SK-N-SH (cell line): ENCODE measurements around the gene CC2D1B. TPM values are rescaled to one million over a fixed set of nuclear protein-coding genes. Genes with fewer than 3 reads are reported as not detected.

Experiments used
- CTCF ChIA-PET: fragments of 300-600, 350-600 bp; formaldehyde crosslinking; extraction: SDS; loops from one replicate; lab custom pipeline; 2021; lab: Yijun Ruan, JAX
- POLR2A ChIA-PET: fragments of 350-600 bp; sonication (Branson Sonifier 250); formaldehyde crosslinking; extraction: SDS; loops from one replicate; lab custom pipeline; 2020; ENCODE audit warnings: antibody characterized with exemption, inconsistent platforms; lab: Yijun Ruan, JAX
- DNase-seq: peaks from one replicate; pipeline ENCODE4 v3.0.0; 2012
- H2AFZ ChIP-seq: fragments of 200-600 bp; sonication (generic); 2 replicates; pipeline ENCODE4 v1.8.1; 2016; ENCODE audit warnings: antibody characterized with exemption, mild to moderate bottlenecking, low read depth
- H3F3A ChIP-seq: fragments of 200-600 bp; sonication (generic); replicated peaks from 2 replicates; pipeline ENCODE3; 2016; ENCODE audit warnings: antibody characterized with exemption, mild to moderate bottlenecking; ENCODE audit not compliant: insufficient read depth
- H3K27ac ChIP-seq, 2 experiments: fragments of 200-500 bp in 1 of 2; fragments of 200-600 bp in 1 of 2; sonication (Bioruptor generic) in 1 of 2; sonication (generic), shearing (Covaris generic) in 1 of 2; 2 replicates each; pipeline versions ENCODE4 v1.5.1 to v1.6.1; 2014 to 2016; ENCODE audit warnings: low read depth in 2 of 2, inconsistent platforms in 1 of 2, low read length in 1 of 2, mild to moderate bottlenecking in 1 of 2, mixed read lengths in 1 of 2
- H3K27me3 ChIP-seq: fragments of 200-600 bp; sonication (generic), shearing (Covaris generic); 2 replicates; pipeline ENCODE4 v1.6.1; 2016; ENCODE audit warnings: mixed run types; ENCODE audit not compliant: insufficient read depth
- H3K36me3 ChIP-seq, 2 experiments: fragments of 200-500 bp in 1 of 2; fragments of 200-600 bp in 1 of 2; sonication (Bioruptor generic) in 1 of 2; sonication (generic) in 1 of 2; replicated peaks in 1 of 2; 2 replicates each; pipeline versions ENCODE3 to v1.5.1; 2014 to 2016; ENCODE audit warnings: low read length in 1 of 2, mild to moderate bottlenecking in 1 of 2; ENCODE audit not compliant: insufficient read depth in 2 of 2, control insufficient read depth in 1 of 2
- H3K4me1 ChIP-seq, 2 experiments: fragments of 200-500 bp in 1 of 2; fragments of 200-600 bp in 1 of 2; sonication (Bioruptor generic) in 1 of 2; sonication (generic), shearing (Covaris generic) in 1 of 2; 2 replicates each; pipeline versions ENCODE4 v1.5.1 to v1.6.1; 2014 to 2016; ENCODE audit warnings: low read depth in 1 of 2, low read length in 1 of 2, mixed run types in 1 of 2; ENCODE audit not compliant: insufficient read depth in 2 of 2, control insufficient read depth in 1 of 2
- H3K4me2 ChIP-seq: fragments of 200-600 bp; sonication (generic), shearing (Covaris generic); 2 replicates; pipeline ENCODE4 v1.6.1; 2017; ENCODE audit warnings: mixed run types
- H3K4me3 ChIP-seq, 2 experiments: fragments of 200-500 bp in 1 of 2; fragments of 200-600 bp in 1 of 2; sonication (Bioruptor generic) in 1 of 2; sonication (generic), shearing (Covaris generic) in 1 of 2; 2 replicates each; pipeline versions ENCODE4 v1.5.1 to v1.8.1; 2014 to 2016; ENCODE audit warnings: low read depth in 2 of 2, inconsistent platforms in 1 of 2, low read length in 1 of 2, mild to moderate bottlenecking in 1 of 2, mixed read lengths in 1 of 2, moderate library complexity in 1 of 2
- H3K79me2 ChIP-seq: fragments of 200-600 bp; sonication (generic); 2 replicates; pipeline ENCODE4 v1.8.1; 2017; ENCODE audit warnings: mild to moderate bottlenecking; ENCODE audit not compliant: insufficient read depth
- H3K9ac ChIP-seq: fragments of 200-600 bp; sonication (generic); 2 replicates; pipeline ENCODE4 v1.6.1; 2017; ENCODE audit warnings: mixed run types
- H3K9me2 ChIP-seq: fragments of 200-600 bp; sonication (generic); 2 replicates; pipeline ENCODE4 v1.6.1; 2017; ENCODE audit warnings: mixed run types
- H3K9me3 ChIP-seq: fragments of 200-600 bp; sonication (generic); 2 replicates; pipeline ENCODE4 v1.6.1; 2017; ENCODE audit warnings: mixed run types, mild to moderate bottlenecking, moderate library complexity
- H4K20me1 ChIP-seq: fragments of 200-600 bp; sonication (generic); 2 replicates; pipeline ENCODE4 v1.6.1; 2017; ENCODE audit warnings: mild to moderate bottlenecking, mixed run types; ENCODE audit not compliant: insufficient read depth
- CHD2 ChIP-seq: fragments of 150-350 bp; IDR thresholded peaks from 2 replicates; pipeline ENCODE4 v1.6.1; 2018; ENCODE audit warnings: low read length; ENCODE audit not compliant: partially characterized antibody
- CTCF ChIP-seq: fragments of 200-600 bp; sonication (generic); IDR thresholded peaks from 2 replicates; pipeline ENCODE4 v1.6.1; 2017; ENCODE audit warnings: antibody characterized with exemption, mild to moderate bottlenecking, moderate library complexity
- ELF1 ChIP-seq: IDR thresholded peaks from 2 replicates; pipeline ENCODE4 v1.4.0; 2012
- FOXM1 ChIP-seq: IDR thresholded peaks from 2 replicates; pipeline ENCODE4 v1.4.0; 2012; ENCODE audit warnings: low read depth, mild to moderate bottlenecking
- GABPA ChIP-seq: IDR thresholded peaks from 2 replicates; pipeline ENCODE4 v1.4.0; 2012; ENCODE audit warnings: low read depth, mild to moderate bottlenecking
- GATA2 ChIP-seq: sonication (generic); formaldehyde crosslinking; IDR thresholded peaks from 2 replicates; pipeline ENCODE4 v1.5.0; 2020; ENCODE audit warnings: mild to moderate bottlenecking, missing genetic modification reagents
- IRF3 ChIP-seq: fragments of 150-350 bp; IDR thresholded peaks from 2 replicates; pipeline ENCODE4 v1.6.1; 2016; ENCODE audit warnings: mild to moderate bottlenecking, low read depth, low read length
- MAX ChIP-seq: IDR thresholded peaks from 2 replicates; pipeline ENCODE4 v1.4.0; 2012; ENCODE audit warnings: low read depth
- MEF2A ChIP-seq: IDR thresholded peaks from 2 replicates; pipeline ENCODE4 v1.4.0; 2012; ENCODE audit warnings: low read depth, borderline replicate concordance
- NRF1 ChIP-seq: IDR thresholded peaks from 2 replicates; pipeline ENCODE4 v1.6.1; 2012; ENCODE audit warnings: low read depth, mild to moderate bottlenecking, low read length
- POLR2AphosphoS5 ChIP-seq: IDR thresholded peaks from 2 replicates; pipeline ENCODE4 v1.6.1; 2012; ENCODE audit warnings: low read depth, low read length
- RAD21 ChIP-seq: IDR thresholded peaks from 2 replicates; pipeline ENCODE4 v1.6.1; 2012; ENCODE audit warnings: mild to moderate bottlenecking, low read length
- RXRA ChIP-seq: IDR thresholded peaks from 2 replicates; pipeline ENCODE4 v1.4.0; 2012; ENCODE audit warnings: low read depth, mild to moderate bottlenecking, borderline replicate concordance
- SIN3A ChIP-seq: IDR thresholded peaks from 2 replicates; pipeline ENCODE4 v1.6.1; 2012; ENCODE audit warnings: low read depth, mild to moderate bottlenecking, low read length, moderate library complexity, borderline replicate concordance
- SMC3 ChIP-seq: IDR thresholded peaks from 2 replicates; pipeline ENCODE4 v1.6.1; 2012; ENCODE audit warnings: low read depth, low read length, improper control_type of control experiment
- TCF12 ChIP-seq: IDR thresholded peaks from 2 replicates; pipeline ENCODE4 v1.4.0; 2012
- TEAD4 ChIP-seq: IDR thresholded peaks from 2 replicates; pipeline ENCODE4 v1.4.0; 2012; ENCODE audit warnings: mild to moderate bottlenecking, borderline replicate concordance; ENCODE audit not compliant: insufficient read depth
- USF2 ChIP-seq: fragments of 150-350 bp; IDR thresholded peaks from 2 replicates; pipeline ENCODE4 v1.6.1; 2017; ENCODE audit warnings: antibody characterized with exemption, low read length, low read depth, borderline replicate concordance
- YY1 ChIP-seq: IDR thresholded peaks from 2 replicates; pipeline ENCODE4 v1.4.0; 2012; ENCODE audit warnings: low read depth, mild to moderate bottlenecking
- WGBS: methylation state at CpG from one replicate; pipeline ENCODE4 v1.1.6; 2017; ENCODE audit warnings: low lambda C conversion rate; 5-methylcytosine and 5-hydroxymethylcytosine counted together
- polyA plus RNA-seq, 3 experiments: library from polyadenylated mRNA; depleted of rRNA; stranded (reverse); fragments of >200 nt; gene quantifications; 2 replicates each; pipeline ENCODE4 v1.2.3, GENCODE V29; 2012
- TF ChIP-seq, protein P1 (sequence below): IDR thresholded peaks from 2 replicates; pipeline ENCODE4; 2012
- TF ChIP-seq, protein P2 (sequence below): IDR thresholded peaks from 2 replicates; pipeline ENCODE4 v1.4.0; 2012; ENCODE audit warnings: low read depth, borderline replicate concordance

CC2D1B gene
- polyA plus RNA-seq, 1 of the 3 experiments (the other 2 are of a cell fraction) = 18.7 TPM

- no peaks in the 10 kb centered on the region for H3F3A ChIP-seq
- no peaks in the 10 kb centered on the region for H3K27me3 ChIP-seq
- H3K27ac ChIP-seq = no peak overlapping the region
- H3K9me3 ChIP-seq = no peaks in the 10 kb centered on the region
- H3K9ac ChIP-seq = no peak overlapping the region
- no peaks in the 10 kb centered on the region for H4K20me1 ChIP-seq
- ChIA-PET CTCF (interaction anchor here (1.1 to 1.4 kb wide), 2 partner anchors 32 to 286 kb away, joined by 3 to 4 read pairs; no protein-coding TSS in a partner anchor), POLR2A (no interaction called here)
- H2AFZ ChIP-seq = no peak overlapping the region
- DNase-seq = no peak
- peaks cover 0 to 25% of the 10 kb centered on the region in 2 experiments for H3K36me3 ChIP-seq
- WGBS = 97% methylated on average over 6 of the region's 6 CpGs
- peaks cover 29% of the 10 kb centered on the region for H3K79me2 ChIP-seq
- no peak overlapping the region for H3K4me3 ChIP-seq
- H3K4me1 ChIP-seq = peaks cover 0 to 9% of the 10 kb centered on the region in 2 experiments; a peak in 2 of 4 replicates
- TF ChIP-seq NRF1 (no peak), RAD21 (no peak), YY1 (no peak), MEF2A (no peak), MAX (no peak), IRF3 (no peak), GABPA (no peak), USF2 (no peak), SIN3A (no peak), SMC3 (no peak)
- TF ChIP-seq, protein P1, sequence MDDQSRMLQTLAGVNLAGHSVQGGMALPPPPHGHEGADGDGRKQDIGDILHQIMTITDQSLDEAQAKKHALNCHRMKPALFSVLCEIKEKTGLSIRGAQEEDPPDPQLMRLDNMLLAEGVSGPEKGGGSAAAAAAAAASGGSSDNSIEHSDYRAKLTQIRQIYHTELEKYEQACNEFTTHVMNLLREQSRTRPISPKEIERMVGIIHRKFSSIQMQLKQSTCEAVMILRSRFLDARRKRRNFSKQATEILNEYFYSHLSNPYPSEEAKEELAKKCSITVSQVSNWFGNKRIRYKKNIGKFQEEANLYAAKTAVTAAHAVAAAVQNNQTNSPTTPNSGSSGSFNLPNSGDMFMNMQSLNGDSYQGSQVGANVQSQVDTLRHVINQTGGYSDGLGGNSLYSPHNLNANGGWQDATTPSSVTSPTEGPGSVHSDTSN = no peak
- TF ChIP-seq, protein P2, sequence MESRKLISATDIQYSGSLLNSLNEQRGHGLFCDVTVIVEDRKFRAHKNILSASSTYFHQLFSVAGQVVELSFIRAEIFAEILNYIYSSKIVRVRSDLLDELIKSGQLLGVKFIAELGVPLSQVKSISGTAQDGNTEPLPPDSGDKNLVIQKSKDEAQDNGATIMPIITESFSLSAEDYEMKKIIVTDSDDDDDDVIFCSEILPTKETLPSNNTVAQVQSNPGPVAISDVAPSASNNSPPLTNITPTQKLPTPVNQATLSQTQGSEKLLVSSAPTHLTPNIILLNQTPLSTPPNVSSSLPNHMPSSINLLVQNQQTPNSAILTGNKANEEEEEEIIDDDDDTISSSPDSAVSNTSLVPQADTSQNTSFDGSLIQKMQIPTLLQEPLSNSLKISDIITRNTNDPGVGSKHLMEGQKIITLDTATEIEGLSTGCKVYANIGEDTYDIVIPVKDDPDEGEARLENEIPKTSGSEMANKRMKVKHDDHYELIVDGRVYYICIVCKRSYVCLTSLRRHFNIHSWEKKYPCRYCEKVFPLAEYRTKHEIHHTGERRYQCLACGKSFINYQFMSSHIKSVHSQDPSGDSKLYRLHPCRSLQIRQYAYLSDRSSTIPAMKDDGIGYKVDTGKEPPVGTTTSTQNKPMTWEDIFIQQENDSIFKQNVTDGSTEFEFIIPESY = no peak
- H3K9me2 ChIP-seq = no peaks in the 10 kb centered on the region
- no peak overlapping the region for H3K4me2 ChIP-seq
Observed at GRCh38 chr1:52400131-52400530, 34.1 kb upstream of the CC2D1B start.

- H3K9me3 ChIP-seq = no peaks in the 10 kb centered on the region
- H3K9me2 ChIP-seq = no peaks in the 10 kb centered on the region
- ChIA-PET CTCF (no interaction called here), POLR2A (no interaction called here)
- no peaks in the 10 kb centered on the region for H3K27me3 ChIP-seq
- no peak overlapping the region for H2AFZ ChIP-seq
- no peak for DNase-seq
- no peak overlapping the region for H3K4me3 ChIP-seq
- 100% methylated on average over 3 of the region's 3 CpGs for WGBS
- no peaks in the 10 kb centered on the region for H3F3A ChIP-seq
- peaks cover 24% of the 10 kb centered on the region for H3K79me2 ChIP-seq
- peaks cover 0 to 25% of the 10 kb centered on the region in 2 experiments for H3K36me3 ChIP-seq
- peaks cover 0 to 9% of the 10 kb centered on the region in 2 experiments; a peak in 2 of 4 replicates for H3K4me1 ChIP-seq
- no peak overlapping the region for H3K4me2 ChIP-seq
- no peak overlapping the region for H3K27ac ChIP-seq
- H4K20me1 ChIP-seq = no peaks in the 10 kb centered on the region
- H3K9ac ChIP-seq = no peak overlapping the region
- no peak for TF ChIP-seq TEAD4
- no peak for TF ChIP-seq USF2
- no peak for TF ChIP-seq SIN3A
- TF ChIP-seq GATA2 (CRISPR knock-in tag) = no peak
- no peak for TF ChIP-seq CHD2
- TF ChIP-seq GABPA = no peak
- no peak for TF ChIP-seq CTCF
- no peak for TF ChIP-seq ELF1
- TF ChIP-seq NRF1 = no peak
- TF ChIP-seq SMC3 = no peak
- no peak for TF ChIP-seq RXRA
- no peak for TF ChIP-seq POLR2AphosphoS5
- TF ChIP-seq FOXM1 = no peak
- TF ChIP-seq TCF12 = no peak
Observed at GRCh38 chr1:52399629-52400028, 33.6 kb upstream of the CC2D1B start.
